Neural cell (in vitro differentiated cells): ENCODE measurements around the gene LIPC. TPM values are rescaled to one million over a fixed set of nuclear protein-coding genes. Genes with fewer than 3 reads are reported as not detected.

Experiments
- H2AFZ ChIP-seq: fragments of 200-600, 300-800 bp; sonication (generic), shearing (Covaris generic); 2 replicates; pipeline ENCODE4 v1.6.0; 2014; ENCODE audit warnings: low read depth, mild to moderate bottlenecking, antibody characterized with exemption, low read length, moderate library complexity
- H3F3A ChIP-seq: fragments of 200-600 bp; shearing (Covaris generic); 2 replicates; pipeline ENCODE4 v1.6.1; 2016; ENCODE audit warnings: mild to moderate bottlenecking, moderate library complexity, mixed read lengths, antibody characterized with exemption, low read length; ENCODE audit not compliant: insufficient read depth, poor library complexity, severe bottlenecking
- H3K27ac ChIP-seq: fragments of 200-600, 300-800 bp; sonication (generic), shearing (Covaris generic); 2 replicates; pipeline ENCODE4 v1.5.1; 2014; ENCODE audit warnings: mild to moderate bottlenecking, low read length, moderate library complexity
- H3K27me3 ChIP-seq: fragments of 300-800, 200-600 bp; sonication (generic), shearing (Covaris generic); 2 replicates; pipeline ENCODE4 v1.6.0; 2014; ENCODE audit warnings: mild to moderate bottlenecking, low read depth, low read length, moderate library complexity; ENCODE audit not compliant: insufficient read depth
- H3K36me3 ChIP-seq: fragments of 300-800, 200-600 bp; sonication (generic), shearing (Covaris generic); 2 replicates; pipeline ENCODE4 v1.5.1; 2014; ENCODE audit warnings: mild to moderate bottlenecking, antibody characterized with exemption, low read length, moderate library complexity; ENCODE audit not compliant: insufficient read depth
- H3K4me2 ChIP-seq: fragments of 300-800, 200-600 bp; sonication (generic), shearing (Covaris generic); 2 replicates; pipeline ENCODE4 v1.6.0; 2014; ENCODE audit warnings: mild to moderate bottlenecking, low read length
- H3K4me3 ChIP-seq: fragments of 300-800, 200-600 bp; sonication (generic), shearing (Covaris generic); 2 replicates; pipeline ENCODE4 v1.5.1; 2014; ENCODE audit warnings: mild to moderate bottlenecking, low read length, moderate library complexity
- H3K79me2 ChIP-seq: fragments of 200-600 bp; shearing (Covaris generic); replicated peaks from 2 replicates; pipeline ENCODE4 v1.6.0; 2014; ENCODE audit warnings: mild to moderate bottlenecking, low read length, moderate library complexity; ENCODE audit not compliant: insufficient read depth
- H3K9ac ChIP-seq: fragments of 300-800, 200-600 bp; sonication (generic), shearing (Covaris generic); 2 replicates; pipeline ENCODE4 v1.6.1; 2016; ENCODE audit warnings: mild to moderate bottlenecking, low read length, mixed read lengths
- H3K9me2 ChIP-seq: fragments of 200-600 bp; shearing (Covaris generic); 2 replicates; pipeline ENCODE4 v1.6.1; 2016; ENCODE audit warnings: mild to moderate bottlenecking, low read length, mixed read lengths; ENCODE audit not compliant: insufficient read depth
- H3K9me3 ChIP-seq: fragments of 200-600, 300-800 bp; sonication (generic), shearing (Covaris generic); 2 replicates; pipeline ENCODE4 v1.6.1; 2016; ENCODE audit warnings: mild to moderate bottlenecking, mixed run types, low read length, moderate library complexity, mixed read lengths
- H4K20me1 ChIP-seq: fragments of 200-600 bp; shearing (Covaris generic); 2 replicates; pipeline ENCODE4 v1.6.1; 2016; ENCODE audit warnings: mild to moderate bottlenecking, mixed run types; ENCODE audit not compliant: insufficient read depth
- EP300 ChIP-seq: fragments of 450-650 bp; conservative IDR thresholded peaks from 2 replicates; pipeline ENCODE4 v1.6.1; 2014; ENCODE audit warnings: antibody characterized with exemption, mild to moderate bottlenecking, moderate library complexity; ENCODE audit not compliant: poor library complexity, severe bottlenecking
- EZH2 ChIP-seq: fragments of 200-600, 300-800 bp; shearing (Covaris generic), sonication (generic); IDR thresholded peaks from 2 replicates; pipeline ENCODE4 v1.6.1; 2014; ENCODE audit warnings: antibody characterized with exemption, low read length, borderline replicate concordance, mild to moderate bottlenecking; ENCODE audit not compliant: insufficient read depth, poor library complexity, severe bottlenecking
- MXI1 ChIP-seq: fragments of 450-650 bp; conservative IDR thresholded peaks from 2 replicates; pipeline ENCODE4 v1.6.1; 2014; ENCODE audit warnings: antibody characterized with exemption, mild to moderate bottlenecking; ENCODE audit not compliant: poor library complexity, severe bottlenecking
- POLR2AphosphoS5 ChIP-seq: IDR thresholded peaks from 2 replicates; pipeline ENCODE4 v1.6.1; 2012
- RAD21 ChIP-seq: fragments of 450-650 bp; conservative IDR thresholded peaks from 2 replicates; pipeline ENCODE4 v1.6.1; 2014; ENCODE audit warnings: antibody characterized with exemption, mild to moderate bottlenecking, moderate library complexity
- SMC3 ChIP-seq: fragments of 450-650 bp; conservative IDR thresholded peaks from 2 replicates; pipeline ENCODE4 v1.6.1; 2014; ENCODE audit warnings: antibody characterized with exemption, mild to moderate bottlenecking, moderate library complexity; ENCODE audit not compliant: poor library complexity
- TAF1 ChIP-seq: IDR thresholded peaks from 2 replicates; pipeline ENCODE4 v1.6.1; 2012; ENCODE audit warnings: low read depth
- polyA plus RNA-seq: library from polyadenylated mRNA; depleted of rRNA; stranded (reverse); fragments of >200 nt; gene quantifications from 2 replicates; pipeline ENCODE4 v1.2.3, GENCODE V29; 2014
- TF ChIP-seq, protein P1 (sequence below): fragments of 450-650 bp; IDR thresholded peaks from 2 replicates; pipeline ENCODE4 v1.5.1; 2014; ENCODE audit warnings: antibody characterized with exemption, mild to moderate bottlenecking, moderate library complexity; ENCODE audit not compliant: poor library complexity, severe bottlenecking
- TF ChIP-seq, protein P2 (sequence below): IDR thresholded peaks from 2 replicates; pipeline ENCODE4 v1.6.1; 2012; ENCODE audit warnings: borderline replicate concordance

The LIPC gene
- polyA plus RNA-seq, 1 donor from 2014 or later = not detected

DNA sequence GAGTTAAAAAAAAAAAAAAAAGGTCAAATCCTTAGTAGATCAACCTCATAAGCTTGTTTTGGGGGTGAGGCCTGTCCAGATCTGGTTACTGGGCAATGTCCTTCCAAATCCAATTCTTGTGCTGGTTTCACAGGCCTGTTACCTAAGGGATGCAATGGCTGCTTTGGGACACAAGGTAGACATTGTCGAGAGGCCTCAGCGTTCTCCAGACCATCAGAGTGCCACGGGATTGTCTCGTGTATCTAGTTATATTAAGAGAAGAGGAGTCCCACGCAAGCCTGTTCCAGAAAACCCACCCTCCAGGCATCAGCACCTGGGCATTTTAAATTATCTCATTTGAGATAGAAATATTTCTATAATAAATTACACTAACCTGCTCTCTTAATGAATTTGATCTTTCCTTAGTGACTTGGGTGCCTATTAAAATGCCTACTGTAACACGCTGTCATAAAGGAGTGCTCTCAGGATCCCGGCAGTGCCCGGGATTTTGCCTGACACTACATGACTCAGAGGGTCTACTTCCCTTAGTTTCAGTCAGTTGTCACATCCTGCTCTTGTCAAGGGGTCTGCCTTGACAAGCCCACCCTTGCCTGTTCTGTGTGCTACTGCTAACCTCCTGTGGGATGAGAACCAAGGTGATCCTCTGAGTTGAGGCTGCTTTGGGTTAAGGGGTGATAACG, 116.0 kb downstream of the LIPC start:
- H3K36me3 ChIP-seq = no peaks in the 10 kb centered on the region
- H3F3A ChIP-seq = no peaks in the 10 kb centered on the region
- H3K27me3 ChIP-seq = no peaks in the 10 kb centered on the region
- H3K27ac ChIP-seq = no peak overlapping the region
- H3K79me2 ChIP-seq = no peaks in the 10 kb centered on the region
- H3K9me2 ChIP-seq = no peaks in the 10 kb centered on the region
- no peak overlapping the region for H3K4me2 ChIP-seq
- TF ChIP-seq POLR2AphosphoS5 = no peak
- TF ChIP-seq, protein P1, sequence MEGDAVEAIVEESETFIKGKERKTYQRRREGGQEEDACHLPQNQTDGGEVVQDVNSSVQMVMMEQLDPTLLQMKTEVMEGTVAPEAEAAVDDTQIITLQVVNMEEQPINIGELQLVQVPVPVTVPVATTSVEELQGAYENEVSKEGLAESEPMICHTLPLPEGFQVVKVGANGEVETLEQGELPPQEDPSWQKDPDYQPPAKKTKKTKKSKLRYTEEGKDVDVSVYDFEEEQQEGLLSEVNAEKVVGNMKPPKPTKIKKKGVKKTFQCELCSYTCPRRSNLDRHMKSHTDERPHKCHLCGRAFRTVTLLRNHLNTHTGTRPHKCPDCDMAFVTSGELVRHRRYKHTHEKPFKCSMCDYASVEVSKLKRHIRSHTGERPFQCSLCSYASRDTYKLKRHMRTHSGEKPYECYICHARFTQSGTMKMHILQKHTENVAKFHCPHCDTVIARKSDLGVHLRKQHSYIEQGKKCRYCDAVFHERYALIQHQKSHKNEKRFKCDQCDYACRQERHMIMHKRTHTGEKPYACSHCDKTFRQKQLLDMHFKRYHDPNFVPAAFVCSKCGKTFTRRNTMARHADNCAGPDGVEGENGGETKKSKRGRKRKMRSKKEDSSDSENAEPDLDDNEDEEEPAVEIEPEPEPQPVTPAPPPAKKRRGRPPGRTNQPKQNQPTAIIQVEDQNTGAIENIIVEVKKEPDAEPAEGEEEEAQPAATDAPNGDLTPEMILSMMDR = no peak
- no peak for TF ChIP-seq TAF1
- no peak for TF ChIP-seq EP300
- no peak for TF ChIP-seq EZH2
- TF ChIP-seq, protein P2, sequence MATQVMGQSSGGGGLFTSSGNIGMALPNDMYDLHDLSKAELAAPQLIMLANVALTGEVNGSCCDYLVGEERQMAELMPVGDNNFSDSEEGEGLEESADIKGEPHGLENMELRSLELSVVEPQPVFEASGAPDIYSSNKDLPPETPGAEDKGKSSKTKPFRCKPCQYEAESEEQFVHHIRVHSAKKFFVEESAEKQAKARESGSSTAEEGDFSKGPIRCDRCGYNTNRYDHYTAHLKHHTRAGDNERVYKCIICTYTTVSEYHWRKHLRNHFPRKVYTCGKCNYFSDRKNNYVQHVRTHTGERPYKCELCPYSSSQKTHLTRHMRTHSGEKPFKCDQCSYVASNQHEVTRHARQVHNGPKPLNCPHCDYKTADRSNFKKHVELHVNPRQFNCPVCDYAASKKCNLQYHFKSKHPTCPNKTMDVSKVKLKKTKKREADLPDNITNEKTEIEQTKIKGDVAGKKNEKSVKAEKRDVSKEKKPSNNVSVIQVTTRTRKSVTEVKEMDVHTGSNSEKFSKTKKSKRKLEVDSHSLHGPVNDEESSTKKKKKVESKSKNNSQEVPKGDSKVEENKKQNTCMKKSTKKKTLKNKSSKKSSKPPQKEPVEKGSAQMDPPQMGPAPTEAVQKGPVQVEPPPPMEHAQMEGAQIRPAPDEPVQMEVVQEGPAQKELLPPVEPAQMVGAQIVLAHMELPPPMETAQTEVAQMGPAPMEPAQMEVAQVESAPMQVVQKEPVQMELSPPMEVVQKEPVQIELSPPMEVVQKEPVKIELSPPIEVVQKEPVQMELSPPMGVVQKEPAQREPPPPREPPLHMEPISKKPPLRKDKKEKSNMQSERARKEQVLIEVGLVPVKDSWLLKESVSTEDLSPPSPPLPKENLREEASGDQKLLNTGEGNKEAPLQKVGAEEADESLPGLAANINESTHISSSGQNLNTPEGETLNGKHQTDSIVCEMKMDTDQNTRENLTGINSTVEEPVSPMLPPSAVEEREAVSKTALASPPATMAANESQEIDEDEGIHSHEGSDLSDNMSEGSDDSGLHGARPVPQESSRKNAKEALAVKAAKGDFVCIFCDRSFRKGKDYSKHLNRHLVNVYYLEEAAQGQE = no peak
- no peak for TF ChIP-seq SMC3
- no peaks in the 10 kb centered on the region for H4K20me1 ChIP-seq
- no peaks in the 10 kb centered on the region for H3K9me3 ChIP-seq
- H2AFZ ChIP-seq = no peak overlapping the region
- no peak overlapping the region for H3K4me3 ChIP-seq
- H3K9ac ChIP-seq = no peak overlapping the region

DNA sequence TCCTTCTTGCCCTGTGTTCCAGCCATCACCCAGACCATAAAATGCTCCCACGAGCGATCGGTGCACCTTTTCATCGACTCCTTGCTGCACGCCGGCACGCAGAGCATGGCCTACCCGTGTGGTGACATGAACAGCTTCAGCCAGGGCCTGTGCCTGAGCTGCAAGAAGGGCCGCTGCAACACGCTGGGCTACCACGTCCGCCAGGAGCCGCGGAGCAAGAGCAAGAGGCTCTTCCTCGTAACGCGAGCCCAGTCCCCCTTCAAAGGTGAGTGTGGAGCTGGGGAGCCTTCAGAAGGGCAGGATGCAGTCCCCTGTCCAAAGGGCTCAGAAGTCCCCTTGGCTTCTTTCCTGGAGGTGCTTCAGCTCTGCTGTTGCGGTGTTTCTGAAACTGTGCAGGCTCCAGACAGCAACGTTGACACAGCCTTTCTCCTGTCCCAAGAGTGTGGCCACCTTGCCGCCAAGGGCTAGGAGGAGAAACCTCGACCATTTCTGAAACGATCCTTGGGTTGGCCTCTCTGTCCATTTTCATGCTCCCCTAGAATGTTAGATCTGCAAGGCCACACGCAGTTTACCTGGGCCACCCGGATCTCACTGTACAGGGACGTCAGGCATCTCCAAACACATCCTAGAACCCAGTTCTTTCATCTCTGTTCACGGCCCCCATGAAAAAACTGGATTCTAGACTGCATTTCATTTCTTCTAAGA, 116.7 kb downstream of the LIPC start:
- H3K27ac ChIP-seq = no peak overlapping the region
- H3K4me3 ChIP-seq = no peak overlapping the region
- no peak for TF ChIP-seq TAF1
- TF ChIP-seq POLR2AphosphoS5 = no peak
- TF ChIP-seq, protein P2 = no peak
- TF ChIP-seq MXI1 = no peak
- TF ChIP-seq, protein P1 = no peak
- no peak for TF ChIP-seq EP300
- TF ChIP-seq SMC3 = no peak
- no peak for TF ChIP-seq EZH2
- TF ChIP-seq RAD21 = no peak
- no peaks in the 10 kb centered on the region for H3K79me2 ChIP-seq
- H3K27me3 ChIP-seq = no peaks in the 10 kb centered on the region
- H3K9ac ChIP-seq = no peak overlapping the region
- H3K9me3 ChIP-seq = no peaks in the 10 kb centered on the region
- H3K36me3 ChIP-seq = no peaks in the 10 kb centered on the region
- H3K4me2 ChIP-seq = no peak overlapping the region
- no peaks in the 10 kb centered on the region for H3K9me2 ChIP-seq
- H3F3A ChIP-seq = no peaks in the 10 kb centered on the region
- no peak overlapping the region for H2AFZ ChIP-seq
- H4K20me1 ChIP-seq = no peaks in the 10 kb centered on the region
